ENCODE measurements around the gene HABP4.

DNA sequence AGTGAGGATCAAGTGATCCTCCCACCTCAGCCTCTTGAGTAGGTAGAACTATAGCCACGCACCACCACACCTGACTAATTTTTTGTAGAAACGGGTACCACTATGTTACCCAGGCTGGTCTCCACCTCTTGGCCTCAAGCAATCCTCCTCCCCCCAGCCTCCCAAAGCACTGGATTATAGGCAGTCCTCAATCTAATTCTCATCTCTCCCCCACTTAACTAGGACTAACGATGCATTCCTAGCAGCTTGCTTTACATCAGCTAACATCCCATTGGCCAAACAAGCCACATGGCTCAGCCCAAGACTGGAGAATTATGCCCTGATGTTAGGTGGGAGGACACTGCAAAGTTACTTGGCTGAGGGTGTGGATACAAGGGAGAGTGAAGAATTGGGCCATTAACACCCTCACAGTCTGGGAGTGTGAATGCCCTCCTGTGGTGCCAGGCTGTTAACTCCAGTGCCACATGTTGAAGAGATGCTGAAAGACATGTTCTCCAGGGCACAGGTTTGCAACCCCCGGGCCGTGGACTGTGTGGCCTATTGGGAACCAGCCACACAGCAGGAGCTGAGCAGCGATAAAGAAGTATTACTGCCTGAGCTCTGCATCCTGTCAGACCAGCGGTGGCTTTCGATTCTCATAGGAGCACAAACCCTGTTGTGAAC lies 26.5 kb upstream of the HABP4 start:
- TF ChIP-seq CTCF (IDR thresholded peaks at IDR 0.05; ENCODE audit: low read depth, low read length, poor library complexity, severe bottlenecking) (no peak), EZH2phosphoT487 (IDR thresholded peaks at IDR 0.05; ENCODE audit: borderline replicate concordance, low read length) (no peak)
